ENCODE results near the gene C1orf50.

Gene C1orf50

DNA sequence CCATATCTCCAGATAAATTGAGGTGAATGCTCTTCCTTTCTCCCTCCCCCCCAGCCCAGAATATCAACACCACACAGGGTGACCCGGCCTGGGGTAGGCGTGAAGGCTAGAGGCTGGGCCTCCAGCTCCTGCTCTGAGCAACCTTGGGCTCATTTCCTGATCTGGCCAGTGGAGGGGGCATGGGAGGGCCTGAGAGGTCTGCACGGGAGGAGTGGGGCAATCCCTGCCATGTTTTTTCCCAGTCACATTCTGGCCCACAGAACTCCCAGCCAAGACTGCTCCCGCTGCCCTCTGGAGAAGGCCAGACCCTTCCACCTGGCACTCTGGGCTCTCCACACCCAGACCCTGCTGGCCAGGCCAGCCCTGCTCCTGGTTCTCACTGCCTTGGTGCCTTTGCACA, 30.9 kb upstream of the C1orf50 start:
- no peak overlapping the region for H3K4me3 ChIP-seq (ENCODE audit: low read depth, low read length)
- TF ChIP-seq, protein P1, sequence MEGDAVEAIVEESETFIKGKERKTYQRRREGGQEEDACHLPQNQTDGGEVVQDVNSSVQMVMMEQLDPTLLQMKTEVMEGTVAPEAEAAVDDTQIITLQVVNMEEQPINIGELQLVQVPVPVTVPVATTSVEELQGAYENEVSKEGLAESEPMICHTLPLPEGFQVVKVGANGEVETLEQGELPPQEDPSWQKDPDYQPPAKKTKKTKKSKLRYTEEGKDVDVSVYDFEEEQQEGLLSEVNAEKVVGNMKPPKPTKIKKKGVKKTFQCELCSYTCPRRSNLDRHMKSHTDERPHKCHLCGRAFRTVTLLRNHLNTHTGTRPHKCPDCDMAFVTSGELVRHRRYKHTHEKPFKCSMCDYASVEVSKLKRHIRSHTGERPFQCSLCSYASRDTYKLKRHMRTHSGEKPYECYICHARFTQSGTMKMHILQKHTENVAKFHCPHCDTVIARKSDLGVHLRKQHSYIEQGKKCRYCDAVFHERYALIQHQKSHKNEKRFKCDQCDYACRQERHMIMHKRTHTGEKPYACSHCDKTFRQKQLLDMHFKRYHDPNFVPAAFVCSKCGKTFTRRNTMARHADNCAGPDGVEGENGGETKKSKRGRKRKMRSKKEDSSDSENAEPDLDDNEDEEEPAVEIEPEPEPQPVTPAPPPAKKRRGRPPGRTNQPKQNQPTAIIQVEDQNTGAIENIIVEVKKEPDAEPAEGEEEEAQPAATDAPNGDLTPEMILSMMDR (IDR thresholded peaks at IDR 0.05; ENCODE audit: borderline replicate concordance, insufficient read depth, low read depth, low read length): peak; percentile 34; the same call in 1 of the 2 replicates

- TF ChIP-seq, protein P1 (IDR thresholded peaks at IDR 0.05; ENCODE audit: borderline replicate concordance, insufficient read depth, low read depth, low read length): no peak
- H3K4me3 ChIP-seq (ENCODE audit: low read depth, low read length): no peak overlapping the region
These were observed 30.4 kb upstream of the C1orf50 start for GRCh38 chr1:42736571-42737200.

- TF ChIP-seq, protein P1 (IDR thresholded peaks at IDR 0.05; ENCODE audit: borderline replicate concordance, insufficient read depth, low read depth, low read length): 0 out of 2 replicates have a peak, but pooled peaks have one; percentile 16
- no peak overlapping the region for H3K4me3 ChIP-seq (ENCODE audit: low read depth, low read length)
These were observed 29.8 kb upstream of the C1orf50 start for GRCh38 chr1:42737257-42737656.

GRCh38 chr1:42737986-42738677, 28.9 kb upstream of the C1orf50 start:
- TF ChIP-seq, protein P1 (IDR thresholded peaks at IDR 0.05; ENCODE audit: borderline replicate concordance, insufficient read depth, low read depth, low read length): no peak
- no peak overlapping the region for H3K4me3 ChIP-seq (ENCODE audit: low read depth, low read length)

- no peak overlapping the region for H3K4me3 ChIP-seq (ENCODE audit: low read depth, low read length)
- TF ChIP-seq, protein P1 (IDR thresholded peaks at IDR 0.05; ENCODE audit: borderline replicate concordance, insufficient read depth, low read depth, low read length): no peak
These were observed 28.3 kb upstream of the C1orf50 start for GRCh38 chr1:42738678-42739226.

GRCh38 chr1:42739753-42740700, 27.0 kb upstream of the C1orf50 start, which contains the start of gene CLDN19:
TSS of gene CLDN19 (minus strand) at chr1:42740236. CDS start at chr1:42740063, 173 bp downstream.
- H3K4me3 ChIP-seq (ENCODE audit: low read depth, low read length): no peak within 1 kb of the TSS
- TF ChIP-seq, protein P1 (IDR thresholded peaks at IDR 0.05; ENCODE audit: borderline replicate concordance, insufficient read depth, low read depth, low read length): no peak
